ENCODE data around the gene RUFY4.
"Not testable (repeated sequence)": the region's sequence is repeated elsewhere in the genome, so short reads cannot be mapped to it uniquely, and the experiment has no call there.

GRCh38 chr2:218034497-218035213, 34.4 kb upstream of the RUFY4 start:
- TF ChIP-seq CTCF (IDR thresholded peaks at IDR 0.05), result peak; percentile 88
- TF ChIP-seq ZFX (IDR thresholded peaks at IDR 0.05; ENCODE audit: borderline replicate concordance), result not testable (repeated sequence)

Measured in 22Rv1 (cell line).